ENCODE measurements around the gene GLB1L3.

- TF ChIP-seq GATA3 (IDR thresholded peaks at IDR 0.05; ENCODE audit: low read depth, low read length): no peak
- TF ChIP-seq GATA2 (IDR thresholded peaks at IDR 0.05; ENCODE audit: low read depth, low read length): no peak
These were observed 74.2 kb downstream of the GLB1L3 start for GRCh38 chr11:134350381-134350780.
